NCI-H345 treated with DMSO at 0.1 percent for 48 hours (cell line): ENCODE data around the gene SEMA3C.

Experiments used
- DNase-seq: peaks from one replicate; lab custom pipeline; 2025; ENCODE audit not compliant: unreplicated experiment; lab: John Stamatoyannopoulos, UW

The SEMA3C gene

GRCh38 chr7:80783678-80784327 lies 135.0 kb downstream of the SEMA3C start:
- DNase-seq, result no peak

- no peak for DNase-seq
Observed at GRCh38 chr7:80783186-80783677, 135.6 kb downstream of the SEMA3C start.

DNA sequence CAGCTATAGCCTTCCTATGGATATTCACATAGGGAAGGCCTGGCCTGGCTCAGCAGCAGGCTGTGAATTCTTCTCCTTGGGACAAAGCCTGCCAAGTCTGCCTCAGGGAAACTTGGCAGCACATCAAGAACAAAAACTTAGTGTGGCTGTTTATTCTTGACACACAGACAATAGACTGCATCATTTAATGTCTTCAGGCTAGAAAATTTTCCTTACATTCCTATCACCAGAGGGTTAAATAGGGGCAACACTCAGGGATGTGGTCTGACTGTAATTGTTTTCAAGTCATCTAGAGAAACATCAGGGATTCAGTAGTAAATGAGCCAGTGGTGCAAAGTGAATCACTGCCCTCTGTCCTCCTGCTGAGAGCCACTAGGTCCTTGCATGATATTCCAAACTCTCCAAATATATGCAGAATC lies 137.3 kb downstream of the SEMA3C start:
- no peak for DNase-seq

DNA sequence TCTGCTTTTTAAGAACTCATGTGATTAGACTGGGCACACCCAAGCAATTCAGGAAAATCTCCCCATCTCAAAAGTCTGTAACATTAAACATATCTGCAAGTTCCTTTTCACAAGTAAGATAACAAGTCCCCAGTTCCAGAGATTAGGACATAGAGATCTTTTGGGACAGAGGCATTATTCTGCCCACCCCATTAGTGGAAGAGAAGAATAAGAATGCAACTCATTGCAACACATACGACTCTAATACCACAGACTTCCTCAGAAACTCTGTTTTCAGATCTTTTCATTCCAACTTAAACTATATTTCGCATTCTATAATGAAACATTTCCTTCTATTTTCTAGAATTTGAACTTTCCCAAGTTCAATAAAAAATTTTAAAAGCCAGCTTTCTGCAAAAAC lies 137.7 kb downstream of the SEMA3C start:
- no peak for DNase-seq

DNA sequence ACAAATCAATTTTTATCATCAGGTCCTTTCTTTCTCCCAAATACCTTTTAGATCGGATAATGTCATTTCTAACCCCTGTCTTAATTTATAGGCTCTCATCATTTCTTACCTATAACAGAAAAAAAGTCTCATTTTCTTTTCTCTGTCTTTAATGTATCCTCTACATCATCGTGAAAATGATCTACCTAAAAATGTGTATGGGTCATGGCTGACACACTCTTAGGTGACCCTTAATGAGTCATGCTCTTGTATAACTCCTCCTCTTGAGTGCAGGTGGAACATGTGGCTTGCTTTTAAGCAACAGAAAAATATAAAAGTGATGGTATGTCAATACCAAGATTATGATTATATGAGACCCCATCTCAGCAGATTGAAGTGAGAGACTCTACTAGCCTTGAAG lies 139.4 kb downstream of the SEMA3C start:
- DNase-seq, result no peak

DNA sequence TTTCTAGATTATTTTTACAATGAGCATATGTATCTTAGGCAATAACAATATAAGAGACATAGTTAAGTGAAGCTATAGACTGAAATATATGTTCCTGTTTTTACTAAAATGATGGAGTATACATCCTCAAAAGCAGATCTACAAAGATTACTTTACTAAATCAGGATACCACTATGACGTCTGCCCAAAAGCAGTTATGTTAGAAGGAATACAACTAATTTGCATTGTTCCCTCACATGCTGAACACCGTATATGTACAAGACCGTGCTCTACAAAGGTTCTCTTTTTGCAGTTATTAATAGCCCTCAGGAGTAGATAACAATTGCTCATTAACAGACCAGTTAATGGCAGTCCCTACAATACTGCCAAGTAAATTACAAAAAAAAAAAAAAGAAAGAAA lies 143.0 kb downstream of the SEMA3C start:
- DNase-seq, result no peak

DNA sequence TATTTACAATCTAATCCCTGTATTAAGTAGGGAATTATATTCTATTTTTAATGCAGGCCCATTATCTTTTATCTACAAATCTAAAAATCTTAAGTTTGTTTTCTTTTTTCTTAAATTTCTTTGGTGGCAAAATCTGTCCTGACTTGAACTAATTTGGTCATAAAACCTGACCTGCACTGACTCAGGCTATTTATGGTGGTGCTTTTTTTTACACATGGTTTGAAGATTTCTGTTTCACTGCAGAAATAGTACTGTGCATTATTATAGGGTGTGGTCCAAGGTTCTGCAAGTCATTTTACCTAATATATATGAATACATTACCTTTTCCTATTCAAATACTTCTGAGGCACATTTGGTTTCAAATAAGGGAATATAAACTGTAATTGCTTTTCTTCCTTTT lies 143.4 kb downstream of the SEMA3C start:
- no peak for DNase-seq

- DNase-seq, result no peak
Observed at GRCh38 chr7:80774843-80775242, 144.0 kb downstream of the SEMA3C start.

DNA sequence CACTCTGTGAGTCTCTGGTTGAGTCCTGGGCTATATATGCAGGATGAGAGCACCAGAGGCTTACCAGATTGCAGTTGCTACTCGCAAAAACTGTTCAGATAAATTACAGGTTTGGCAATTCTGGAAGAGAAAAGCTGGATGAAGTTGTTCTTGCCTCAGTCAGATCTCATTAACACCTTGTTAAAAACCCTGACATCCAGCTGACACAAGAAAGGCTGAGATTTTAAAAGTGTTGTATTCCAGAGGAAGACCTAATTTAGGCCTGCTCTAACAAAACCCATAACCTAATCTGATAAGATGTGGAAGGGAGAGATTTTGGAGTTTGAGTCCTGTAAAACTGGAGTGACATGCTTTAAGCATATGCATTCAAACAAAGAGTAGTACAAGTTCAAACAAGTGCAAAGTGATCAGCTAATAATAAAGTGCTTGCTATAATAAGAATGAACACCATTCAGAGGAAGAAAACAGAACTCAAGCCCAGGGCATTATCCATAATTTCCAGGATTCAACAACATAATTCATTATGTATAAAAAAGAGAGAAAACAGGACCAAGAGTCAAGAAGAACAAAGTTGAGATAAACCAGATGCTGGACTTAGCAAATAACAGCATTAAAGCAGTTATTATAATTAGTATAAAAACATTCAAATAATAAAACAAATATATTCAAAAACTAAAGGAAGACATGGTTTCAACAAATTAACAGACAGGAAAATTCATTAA lies 144.9 kb downstream of the SEMA3C start:
- no peak for DNase-seq

DNA sequence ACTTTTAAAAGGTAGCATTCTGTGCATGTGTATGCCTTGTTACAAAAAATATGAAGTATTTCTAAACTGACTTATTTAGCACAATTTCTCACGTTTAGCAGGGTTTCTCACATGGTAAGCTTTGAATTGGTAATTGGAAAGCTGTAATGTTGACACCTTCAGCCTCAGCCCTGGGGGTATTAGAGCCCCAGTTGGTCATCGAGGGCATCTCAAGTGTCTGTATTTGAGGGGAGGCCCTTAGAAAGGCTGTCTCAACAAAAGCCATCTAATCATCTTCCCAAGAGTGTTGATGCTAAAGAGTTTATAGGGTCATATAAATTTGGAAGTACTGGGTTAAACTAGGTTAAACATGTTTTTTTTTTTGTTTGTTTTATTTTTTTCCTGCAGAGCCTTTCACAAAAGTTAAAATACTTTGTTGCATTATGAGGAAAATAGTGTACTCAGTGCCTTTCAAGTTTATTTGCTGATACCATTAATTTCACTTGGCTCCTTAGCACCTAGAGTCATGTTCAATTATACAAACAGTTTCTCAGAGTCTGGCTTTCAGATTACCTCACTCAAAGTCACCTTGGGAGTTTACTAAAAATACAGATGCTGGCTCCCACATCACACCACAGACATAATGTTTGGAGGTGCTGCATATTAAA lies 146.4 kb downstream of the SEMA3C start:
- no peak for DNase-seq

GRCh38 chr7:80771523-80771922 lies 147.3 kb downstream of the SEMA3C start:
- no peak for DNase-seq

GRCh38 chr7:80770675-80771081 lies 148.2 kb downstream of the SEMA3C start:
- DNase-seq, result no peak

GRCh38 chr7:80770061-80770460 lies 148.8 kb downstream of the SEMA3C start:
- no peak for DNase-seq

DNA sequence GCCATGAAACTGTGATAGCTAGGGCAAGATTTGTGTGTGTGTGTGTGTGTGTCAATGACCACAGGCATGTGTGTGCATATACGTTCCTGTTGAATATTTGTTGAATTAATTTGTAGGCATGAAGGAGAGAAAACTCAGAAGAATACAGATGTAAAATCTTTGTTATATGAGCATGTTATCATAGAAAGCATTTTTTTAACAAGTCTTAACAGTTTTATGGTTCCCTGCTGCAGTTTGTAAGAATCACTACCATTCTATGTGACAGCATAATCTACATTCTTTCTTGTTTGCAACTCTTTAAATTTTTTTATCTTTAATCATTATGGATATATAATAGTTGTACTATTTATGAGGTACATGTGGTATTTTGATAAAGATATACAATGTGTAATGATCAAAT lies 150.1 kb downstream of the SEMA3C start:
- DNase-seq, result no peak

DNA sequence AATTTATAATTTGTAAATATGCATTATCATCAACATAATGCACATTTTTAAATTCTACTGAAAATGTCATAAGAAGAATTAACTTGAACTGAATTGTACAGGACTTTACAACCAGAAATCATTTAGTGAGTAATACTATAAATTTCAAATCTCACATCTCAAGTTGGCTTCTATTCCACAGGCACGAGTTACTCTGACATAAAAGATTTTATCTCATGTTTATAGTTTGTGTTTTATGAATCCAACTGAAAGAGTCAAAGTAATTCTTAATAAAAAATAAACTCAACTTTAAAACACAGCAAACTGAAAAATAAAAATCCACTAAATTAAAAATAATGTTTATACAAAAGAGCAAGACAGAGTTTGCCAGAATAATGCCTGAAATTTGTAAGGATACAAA lies 151.2 kb downstream of the SEMA3C start:
- DNase-seq, result no peak

DNA sequence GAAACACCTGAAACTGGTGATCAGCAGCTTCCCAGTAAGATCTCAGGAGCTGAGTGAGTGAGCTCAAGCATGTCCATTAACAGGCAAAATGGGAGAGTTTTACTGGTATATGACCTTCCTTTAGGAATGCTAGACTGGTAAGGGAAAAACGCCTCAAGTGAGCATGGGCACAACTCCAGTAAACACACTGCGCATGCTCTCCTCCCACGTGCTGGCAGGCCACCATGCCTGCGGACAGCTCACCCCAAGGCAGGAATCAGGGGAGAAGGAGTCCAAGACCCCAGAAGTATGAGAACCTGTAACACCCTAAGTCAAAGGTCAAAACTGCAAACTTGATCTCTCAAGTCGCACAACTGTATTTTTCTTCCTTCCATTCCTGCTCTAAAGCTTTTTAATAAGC lies 152.1 kb downstream of the SEMA3C start:
- no peak for DNase-seq

DNA sequence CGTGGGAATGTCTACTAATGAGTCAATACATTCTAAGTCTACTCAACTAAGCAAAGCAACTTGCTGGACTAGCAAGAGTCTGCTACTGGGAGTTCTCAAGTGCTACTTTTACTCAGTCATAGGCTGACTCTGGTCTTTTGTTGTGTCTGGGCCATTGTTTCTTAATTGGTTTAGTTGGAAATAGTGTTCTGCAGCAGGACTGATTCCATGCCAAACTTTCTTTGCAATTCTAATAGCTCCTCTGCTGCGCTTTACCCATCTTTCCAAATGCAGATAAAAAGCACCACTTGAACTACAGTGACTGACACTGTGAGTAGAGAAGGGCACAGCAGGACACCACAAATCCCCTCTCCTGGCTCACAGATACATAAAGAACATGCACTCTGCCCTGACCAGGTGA lies 154.7 kb downstream of the SEMA3C start:
- DNase-seq, result peak; percentile 97

- DNase-seq, result no peak
Observed at GRCh38 chr7:80763704-80764103, 155.1 kb downstream of the SEMA3C start.

GRCh38 chr7:80763289-80763688 lies 155.6 kb downstream of the SEMA3C start:
- DNase-seq, result no peak

DNA sequence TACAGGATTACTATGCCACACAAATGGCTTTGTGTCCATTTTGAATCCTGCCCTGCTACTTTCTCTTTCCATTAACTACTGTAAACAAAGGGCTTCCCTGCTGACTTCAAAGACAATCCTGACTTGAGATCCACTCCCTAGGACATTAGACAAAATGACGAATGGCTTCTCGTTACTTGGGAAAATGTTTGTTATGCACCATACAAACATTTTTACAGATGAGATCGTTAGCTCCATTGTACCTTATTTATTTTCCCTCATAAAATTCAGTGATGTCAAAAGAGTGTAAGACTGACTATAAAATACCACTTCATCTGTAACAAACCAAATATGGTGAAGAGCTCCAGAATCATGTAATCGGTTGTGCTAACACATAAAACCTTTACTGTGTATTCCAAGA lies 158.6 kb downstream of the SEMA3C start:
- DNase-seq, result peak; percentile 72

DNA sequence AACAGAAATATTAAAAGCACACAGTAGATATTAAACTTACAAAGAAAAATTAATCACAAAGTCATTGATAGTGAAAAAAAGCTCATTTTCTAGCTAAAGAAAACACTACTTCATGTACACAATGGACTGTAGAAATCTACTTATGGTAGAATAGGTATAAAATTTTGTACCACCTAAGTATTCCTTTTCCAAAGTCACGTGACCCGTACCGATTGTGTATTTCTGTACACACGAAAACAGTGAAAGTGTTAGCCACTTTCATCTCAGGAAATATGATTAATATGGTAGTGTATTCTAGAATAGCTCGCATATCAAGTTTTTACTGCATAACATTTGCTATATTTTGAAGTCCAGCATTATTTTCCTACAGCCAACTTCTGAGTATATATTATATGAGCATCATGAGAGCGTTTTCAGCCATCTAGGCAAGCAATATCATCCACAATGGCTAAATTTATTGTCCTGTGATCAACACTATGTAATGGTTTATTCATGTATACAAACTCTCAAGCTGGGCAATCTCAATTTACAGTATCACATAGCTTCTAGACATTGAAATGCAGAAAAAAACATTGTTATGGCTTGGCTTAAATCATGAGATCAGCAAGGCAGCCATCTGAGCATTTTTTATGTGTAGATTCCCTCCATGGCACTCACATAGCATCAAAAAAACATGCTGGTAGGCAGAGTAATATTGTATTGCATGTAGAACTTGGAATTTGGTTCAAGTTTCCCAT lies 165.7 kb downstream of the SEMA3C start:
- no peak for DNase-seq

- no peak for DNase-seq
Observed at GRCh38 chr7:80749270-80749669, 169.6 kb downstream of the SEMA3C start.
